Neural cell (in vitro differentiated cells): ENCODE measurements around the gene LIPM. TPM values are rescaled to one million over a fixed set of nuclear protein-coding genes. Genes with fewer than 3 reads are reported as not detected.

Experiments used
- H2AFZ ChIP-seq: fragments of 200-600, 300-800 bp; sonication (generic), shearing (Covaris generic); 2 replicates; pipeline ENCODE4 v1.6.0; 2014; ENCODE audit warnings: low read depth, mild to moderate bottlenecking, antibody characterized with exemption, low read length, moderate library complexity
- H3F3A ChIP-seq: fragments of 200-600 bp; shearing (Covaris generic); 2 replicates; pipeline ENCODE4 v1.6.1; 2016; ENCODE audit warnings: mild to moderate bottlenecking, moderate library complexity, mixed read lengths, antibody characterized with exemption, low read length; ENCODE audit not compliant: insufficient read depth, poor library complexity, severe bottlenecking
- H3K27ac ChIP-seq: fragments of 200-600, 300-800 bp; sonication (generic), shearing (Covaris generic); 2 replicates; pipeline ENCODE4 v1.5.1; 2014; ENCODE audit warnings: mild to moderate bottlenecking, low read length, moderate library complexity
- H3K27me3 ChIP-seq: fragments of 300-800, 200-600 bp; sonication (generic), shearing (Covaris generic); 2 replicates; pipeline ENCODE4 v1.6.0; 2014; ENCODE audit warnings: mild to moderate bottlenecking, low read depth, low read length, moderate library complexity; ENCODE audit not compliant: insufficient read depth
- H3K36me3 ChIP-seq: fragments of 300-800, 200-600 bp; sonication (generic), shearing (Covaris generic); 2 replicates; pipeline ENCODE4 v1.5.1; 2014; ENCODE audit warnings: mild to moderate bottlenecking, antibody characterized with exemption, low read length, moderate library complexity; ENCODE audit not compliant: insufficient read depth
- H3K4me2 ChIP-seq: fragments of 300-800, 200-600 bp; sonication (generic), shearing (Covaris generic); 2 replicates; pipeline ENCODE4 v1.6.0; 2014; ENCODE audit warnings: mild to moderate bottlenecking, low read length
- H3K4me3 ChIP-seq: fragments of 300-800, 200-600 bp; sonication (generic), shearing (Covaris generic); 2 replicates; pipeline ENCODE4 v1.5.1; 2014; ENCODE audit warnings: mild to moderate bottlenecking, low read length, moderate library complexity
- H3K79me2 ChIP-seq: fragments of 200-600 bp; shearing (Covaris generic); replicated peaks from 2 replicates; pipeline ENCODE4 v1.6.0; 2014; ENCODE audit warnings: mild to moderate bottlenecking, low read length, moderate library complexity; ENCODE audit not compliant: insufficient read depth
- H3K9ac ChIP-seq: fragments of 300-800, 200-600 bp; sonication (generic), shearing (Covaris generic); 2 replicates; pipeline ENCODE4 v1.6.1; 2016; ENCODE audit warnings: mild to moderate bottlenecking, low read length, mixed read lengths
- H3K9me2 ChIP-seq: fragments of 200-600 bp; shearing (Covaris generic); 2 replicates; pipeline ENCODE4 v1.6.1; 2016; ENCODE audit warnings: mild to moderate bottlenecking, low read length, mixed read lengths; ENCODE audit not compliant: insufficient read depth
- H3K9me3 ChIP-seq: fragments of 200-600, 300-800 bp; sonication (generic), shearing (Covaris generic); 2 replicates; pipeline ENCODE4 v1.6.1; 2016; ENCODE audit warnings: mild to moderate bottlenecking, mixed run types, low read length, moderate library complexity, mixed read lengths
- H4K20me1 ChIP-seq: fragments of 200-600 bp; shearing (Covaris generic); 2 replicates; pipeline ENCODE4 v1.6.1; 2016; ENCODE audit warnings: mild to moderate bottlenecking, mixed run types; ENCODE audit not compliant: insufficient read depth
- EP300 ChIP-seq: fragments of 450-650 bp; conservative IDR thresholded peaks from 2 replicates; pipeline ENCODE4 v1.6.1; 2014; ENCODE audit warnings: antibody characterized with exemption, mild to moderate bottlenecking, moderate library complexity; ENCODE audit not compliant: poor library complexity, severe bottlenecking
- EZH2 ChIP-seq: fragments of 200-600, 300-800 bp; shearing (Covaris generic), sonication (generic); IDR thresholded peaks from 2 replicates; pipeline ENCODE4 v1.6.1; 2014; ENCODE audit warnings: antibody characterized with exemption, low read length, borderline replicate concordance, mild to moderate bottlenecking; ENCODE audit not compliant: insufficient read depth, poor library complexity, severe bottlenecking
- MXI1 ChIP-seq: fragments of 450-650 bp; conservative IDR thresholded peaks from 2 replicates; pipeline ENCODE4 v1.6.1; 2014; ENCODE audit warnings: antibody characterized with exemption, mild to moderate bottlenecking; ENCODE audit not compliant: poor library complexity, severe bottlenecking
- POLR2AphosphoS5 ChIP-seq: IDR thresholded peaks from 2 replicates; pipeline ENCODE4 v1.6.1; 2012
- RAD21 ChIP-seq: fragments of 450-650 bp; conservative IDR thresholded peaks from 2 replicates; pipeline ENCODE4 v1.6.1; 2014; ENCODE audit warnings: antibody characterized with exemption, mild to moderate bottlenecking, moderate library complexity
- SMC3 ChIP-seq: fragments of 450-650 bp; conservative IDR thresholded peaks from 2 replicates; pipeline ENCODE4 v1.6.1; 2014; ENCODE audit warnings: antibody characterized with exemption, mild to moderate bottlenecking, moderate library complexity; ENCODE audit not compliant: poor library complexity
- TAF1 ChIP-seq: IDR thresholded peaks from 2 replicates; pipeline ENCODE4 v1.6.1; 2012; ENCODE audit warnings: low read depth
- polyA plus RNA-seq: library from polyadenylated mRNA; depleted of rRNA; stranded (reverse); fragments of >200 nt; gene quantifications from 2 replicates; pipeline ENCODE4 v1.2.3, GENCODE V29; 2014
- TF ChIP-seq, protein P1 (sequence below): fragments of 450-650 bp; IDR thresholded peaks from 2 replicates; pipeline ENCODE4 v1.5.1; 2014; ENCODE audit warnings: antibody characterized with exemption, mild to moderate bottlenecking, moderate library complexity; ENCODE audit not compliant: poor library complexity, severe bottlenecking
- TF ChIP-seq, protein P2 (sequence below): IDR thresholded peaks from 2 replicates; pipeline ENCODE4 v1.6.1; 2012; ENCODE audit warnings: borderline replicate concordance

Gene LIPM
- polyA plus RNA-seq, 1 donor from 2014 or later = not detected

- Histone ChIP-seq H4K20me1 (no peaks in the 10 kb centered on the region), H2AFZ (no peak overlapping the region), H3F3A (no peaks in the 10 kb centered on the region), H3K4me3 (no peak overlapping the region), H3K36me3 (no peaks in the 10 kb centered on the region), H3K9me2 (no peaks in the 10 kb centered on the region), H3K79me2 (no peaks in the 10 kb centered on the region), H3K9ac (no peak overlapping the region), H3K9me3 (no peaks in the 10 kb centered on the region), H3K27me3 (no peaks in the 10 kb centered on the region), H3K27ac (no peak overlapping the region), H3K4me2 (no peak overlapping the region)
- TF ChIP-seq MXI1 = no peak
- no peak for TF ChIP-seq RAD21
Observed at GRCh38 chr10:88769384-88769783, 33.1 kb upstream of the LIPM start.

DNA sequence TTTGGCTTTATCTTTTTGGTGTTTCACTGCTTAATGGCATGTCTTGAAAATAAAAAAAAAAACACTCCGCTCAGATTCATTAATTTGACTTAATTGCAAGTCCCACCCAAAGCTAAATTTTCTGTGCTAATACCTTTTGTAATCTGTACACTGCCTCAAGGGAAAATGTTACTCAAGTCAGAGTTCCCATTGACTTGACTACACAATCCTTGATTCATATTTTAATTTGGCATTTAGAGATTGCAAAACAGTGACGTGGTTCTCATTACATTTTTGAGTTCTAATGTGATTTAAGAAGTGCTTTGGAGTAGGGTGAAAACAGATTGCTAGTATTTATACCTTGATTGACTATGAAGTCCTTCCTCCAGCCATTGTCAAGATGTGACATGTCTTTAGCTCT lies 21.3 kb upstream of the LIPM start:
- Histone ChIP-seq H4K20me1 (no peaks in the 10 kb centered on the region), H3K4me3 (no peak overlapping the region), H3K79me2 (no peaks in the 10 kb centered on the region), H2AFZ (no peak overlapping the region), H3F3A (no peaks in the 10 kb centered on the region), H3K27me3 (no peaks in the 10 kb centered on the region), H3K4me2 (no peak overlapping the region), H3K27ac (no peak overlapping the region), H3K9ac (no peak overlapping the region), H3K9me3 (no peaks in the 10 kb centered on the region), H3K36me3 (no peaks in the 10 kb centered on the region), H3K9me2 (no peaks in the 10 kb centered on the region)
- no peak for TF ChIP-seq EP300
- no peak for TF ChIP-seq SMC3
- no peak for TF ChIP-seq EZH2

DNA sequence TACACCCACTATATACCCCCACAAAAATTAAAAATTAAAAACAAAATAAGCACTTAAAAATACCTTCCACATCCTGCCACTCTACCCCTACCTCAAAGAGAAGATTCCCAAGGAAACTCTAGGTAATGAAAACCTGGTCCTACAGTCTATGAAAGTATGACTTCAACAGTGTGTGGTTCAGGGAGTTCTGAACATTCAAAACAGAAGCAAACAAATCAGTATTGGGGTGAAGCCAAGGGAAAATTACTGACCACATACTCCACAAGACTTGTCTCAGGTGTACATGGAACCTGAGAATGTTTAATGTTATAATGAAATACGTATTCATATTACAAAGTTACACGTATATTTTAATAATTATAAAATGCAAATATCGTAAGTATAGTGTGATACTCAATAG lies 20.3 kb upstream of the LIPM start:
- no peaks in the 10 kb centered on the region for H3K27me3 ChIP-seq
- no peak overlapping the region for H3K4me3 ChIP-seq
- H3F3A ChIP-seq = no peaks in the 10 kb centered on the region
- no peak overlapping the region for H3K4me2 ChIP-seq
- TF ChIP-seq, protein P1, sequence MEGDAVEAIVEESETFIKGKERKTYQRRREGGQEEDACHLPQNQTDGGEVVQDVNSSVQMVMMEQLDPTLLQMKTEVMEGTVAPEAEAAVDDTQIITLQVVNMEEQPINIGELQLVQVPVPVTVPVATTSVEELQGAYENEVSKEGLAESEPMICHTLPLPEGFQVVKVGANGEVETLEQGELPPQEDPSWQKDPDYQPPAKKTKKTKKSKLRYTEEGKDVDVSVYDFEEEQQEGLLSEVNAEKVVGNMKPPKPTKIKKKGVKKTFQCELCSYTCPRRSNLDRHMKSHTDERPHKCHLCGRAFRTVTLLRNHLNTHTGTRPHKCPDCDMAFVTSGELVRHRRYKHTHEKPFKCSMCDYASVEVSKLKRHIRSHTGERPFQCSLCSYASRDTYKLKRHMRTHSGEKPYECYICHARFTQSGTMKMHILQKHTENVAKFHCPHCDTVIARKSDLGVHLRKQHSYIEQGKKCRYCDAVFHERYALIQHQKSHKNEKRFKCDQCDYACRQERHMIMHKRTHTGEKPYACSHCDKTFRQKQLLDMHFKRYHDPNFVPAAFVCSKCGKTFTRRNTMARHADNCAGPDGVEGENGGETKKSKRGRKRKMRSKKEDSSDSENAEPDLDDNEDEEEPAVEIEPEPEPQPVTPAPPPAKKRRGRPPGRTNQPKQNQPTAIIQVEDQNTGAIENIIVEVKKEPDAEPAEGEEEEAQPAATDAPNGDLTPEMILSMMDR = no peak
- TF ChIP-seq EP300 = no peak
- no peak for TF ChIP-seq POLR2AphosphoS5
- no peak for TF ChIP-seq SMC3
- TF ChIP-seq, protein P2, sequence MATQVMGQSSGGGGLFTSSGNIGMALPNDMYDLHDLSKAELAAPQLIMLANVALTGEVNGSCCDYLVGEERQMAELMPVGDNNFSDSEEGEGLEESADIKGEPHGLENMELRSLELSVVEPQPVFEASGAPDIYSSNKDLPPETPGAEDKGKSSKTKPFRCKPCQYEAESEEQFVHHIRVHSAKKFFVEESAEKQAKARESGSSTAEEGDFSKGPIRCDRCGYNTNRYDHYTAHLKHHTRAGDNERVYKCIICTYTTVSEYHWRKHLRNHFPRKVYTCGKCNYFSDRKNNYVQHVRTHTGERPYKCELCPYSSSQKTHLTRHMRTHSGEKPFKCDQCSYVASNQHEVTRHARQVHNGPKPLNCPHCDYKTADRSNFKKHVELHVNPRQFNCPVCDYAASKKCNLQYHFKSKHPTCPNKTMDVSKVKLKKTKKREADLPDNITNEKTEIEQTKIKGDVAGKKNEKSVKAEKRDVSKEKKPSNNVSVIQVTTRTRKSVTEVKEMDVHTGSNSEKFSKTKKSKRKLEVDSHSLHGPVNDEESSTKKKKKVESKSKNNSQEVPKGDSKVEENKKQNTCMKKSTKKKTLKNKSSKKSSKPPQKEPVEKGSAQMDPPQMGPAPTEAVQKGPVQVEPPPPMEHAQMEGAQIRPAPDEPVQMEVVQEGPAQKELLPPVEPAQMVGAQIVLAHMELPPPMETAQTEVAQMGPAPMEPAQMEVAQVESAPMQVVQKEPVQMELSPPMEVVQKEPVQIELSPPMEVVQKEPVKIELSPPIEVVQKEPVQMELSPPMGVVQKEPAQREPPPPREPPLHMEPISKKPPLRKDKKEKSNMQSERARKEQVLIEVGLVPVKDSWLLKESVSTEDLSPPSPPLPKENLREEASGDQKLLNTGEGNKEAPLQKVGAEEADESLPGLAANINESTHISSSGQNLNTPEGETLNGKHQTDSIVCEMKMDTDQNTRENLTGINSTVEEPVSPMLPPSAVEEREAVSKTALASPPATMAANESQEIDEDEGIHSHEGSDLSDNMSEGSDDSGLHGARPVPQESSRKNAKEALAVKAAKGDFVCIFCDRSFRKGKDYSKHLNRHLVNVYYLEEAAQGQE = no peak
- no peak for TF ChIP-seq EZH2
- TF ChIP-seq MXI1 = no peak
- no peak for TF ChIP-seq RAD21
- TF ChIP-seq TAF1 = no peak
- no peak overlapping the region for H3K27ac ChIP-seq
- H3K9ac ChIP-seq = no peak overlapping the region
- H4K20me1 ChIP-seq = no peaks in the 10 kb centered on the region
- H2AFZ ChIP-seq = no peak overlapping the region
- H3K9me3 ChIP-seq = no peaks in the 10 kb centered on the region
- H3K79me2 ChIP-seq = no peaks in the 10 kb centered on the region
- no peaks in the 10 kb centered on the region for H3K36me3 ChIP-seq
- H3K9me2 ChIP-seq = no peaks in the 10 kb centered on the region
